MM.1S (cell line): Measurements from ENCODE around the gene ETV3L.

Experiments
- CTCF ChIP-seq: fragments of 300-600 bp; sonication (generic); IDR thresholded peaks from 2 replicates; pipeline ENCODE4 v1.5.1; 2016; ENCODE audit warnings: antibody characterized with exemption, low read length, mixed read lengths
- EZH2 ChIP-seq: fragments of 300-600 bp; sonication (generic); optimal IDR thresholded peaks from 2 replicates; pipeline ENCODE3; 2017; ENCODE audit warnings: low read depth, mild to moderate bottlenecking, antibody characterized with exemption, low read length, mixed read lengths

- no peak for TF ChIP-seq CTCF
- TF ChIP-seq EZH2 = no peak
These were observed 33.1 kb upstream of the ETV3L start for GRCh38 chr1:157132616-157133167.
